Cardiac muscle cell (in vitro differentiated cells and primary cell): Measurements from ENCODE around the gene SLC24A5. TPM values are rescaled to one million over a fixed set of nuclear protein-coding genes. Genes with fewer than 3 reads are reported as not detected.
A peak's percentile ranks its signal among the peaks of the same experiment; 100 is the strongest.

Experiments used
- DNase-seq, 2 donors: peaks; one replicate each; pipeline versions ENCODE4 v3.0.0 to v3.0.0-alpha.2; 2010 to 2017; ENCODE audit warnings: low read depth in 1 of 2, low spot score in 1 of 2
- H3K27ac ChIP-seq: fragments of 200-600 bp; sonication (generic); 2 replicates; pipeline ENCODE4 v1.5.1; 2016
- H3K27me3 ChIP-seq: fragments of 200-600 bp; sonication (generic); 2 replicates; pipeline ENCODE4 v1.6.0; 2016; ENCODE audit warnings: control low read depth
- H3K36me3 ChIP-seq: fragments of 200-600 bp; sonication (generic); 2 replicates; pipeline ENCODE4 v1.5.1; 2016; ENCODE audit warnings: control low read depth
- H3K4me1 ChIP-seq: fragments of 200-600 bp; sonication (generic); 2 replicates; pipeline ENCODE4 v1.8.1; 2017; ENCODE audit warnings: low read depth, mild to moderate bottlenecking, mixed run types
- H3K4me3 ChIP-seq: fragments of 200-600 bp; sonication (generic); 2 replicates; pipeline ENCODE4 v1.5.1; 2016; ENCODE audit warnings: mild to moderate bottlenecking
- H3K9me3 ChIP-seq: fragments of 200-600 bp; sonication (generic); 2 replicates; pipeline ENCODE4 v1.5.1; 2017; ENCODE audit warnings: low read depth, mild to moderate bottlenecking, control low read depth
- polyA plus RNA-seq: library from polyadenylated mRNA; unstranded; fragments of >200 nt; fragmentation: Nextera tagmentation; extraction: Ambion mirVana; gene quantifications from 2 replicates; pipeline ENCODE4 v1.2.1, GENCODE V29; 2016
- total RNA-seq: library from RNA; depleted of rRNA; stranded (reverse); fragments of >200 nt; gene quantifications from 2 replicates; pipeline ENCODE4 v1.2.3, GENCODE V29; 2016
- TF ChIP-seq, protein P1 (sequence below): IDR thresholded peaks from 2 replicates; pipeline ENCODE4 v1.5.1; 2012; ENCODE audit warnings: low read depth, mild to moderate bottlenecking, low read length

Gene SLC24A5
- total and polyA plus RNA-seq, 2 experiments from 2014 or later = not detected

DNA sequence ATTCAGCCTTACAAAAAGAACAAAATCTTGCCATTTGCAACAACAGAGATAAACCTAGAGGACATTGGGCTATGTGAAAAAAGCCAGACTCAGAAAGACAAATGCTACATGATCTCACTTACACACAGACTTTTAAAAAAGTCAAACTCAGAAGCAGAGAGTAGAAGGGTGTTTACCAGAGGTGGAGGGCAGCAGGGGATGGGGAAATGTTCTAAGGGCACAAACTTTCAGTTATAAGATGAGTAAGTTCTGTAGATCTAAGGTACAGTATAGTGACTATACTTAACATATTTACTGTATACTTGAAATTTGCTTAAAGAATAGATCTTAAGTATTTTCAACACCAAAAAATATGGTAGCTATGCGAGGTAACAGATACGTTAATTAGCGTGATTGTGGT is 54.3 kb downstream of the SLC24A5 start:
- TF ChIP-seq, protein P1, sequence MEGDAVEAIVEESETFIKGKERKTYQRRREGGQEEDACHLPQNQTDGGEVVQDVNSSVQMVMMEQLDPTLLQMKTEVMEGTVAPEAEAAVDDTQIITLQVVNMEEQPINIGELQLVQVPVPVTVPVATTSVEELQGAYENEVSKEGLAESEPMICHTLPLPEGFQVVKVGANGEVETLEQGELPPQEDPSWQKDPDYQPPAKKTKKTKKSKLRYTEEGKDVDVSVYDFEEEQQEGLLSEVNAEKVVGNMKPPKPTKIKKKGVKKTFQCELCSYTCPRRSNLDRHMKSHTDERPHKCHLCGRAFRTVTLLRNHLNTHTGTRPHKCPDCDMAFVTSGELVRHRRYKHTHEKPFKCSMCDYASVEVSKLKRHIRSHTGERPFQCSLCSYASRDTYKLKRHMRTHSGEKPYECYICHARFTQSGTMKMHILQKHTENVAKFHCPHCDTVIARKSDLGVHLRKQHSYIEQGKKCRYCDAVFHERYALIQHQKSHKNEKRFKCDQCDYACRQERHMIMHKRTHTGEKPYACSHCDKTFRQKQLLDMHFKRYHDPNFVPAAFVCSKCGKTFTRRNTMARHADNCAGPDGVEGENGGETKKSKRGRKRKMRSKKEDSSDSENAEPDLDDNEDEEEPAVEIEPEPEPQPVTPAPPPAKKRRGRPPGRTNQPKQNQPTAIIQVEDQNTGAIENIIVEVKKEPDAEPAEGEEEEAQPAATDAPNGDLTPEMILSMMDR = no peak
- no peaks in the 10 kb centered on the region for H3K27me3 ChIP-seq
- no peak for DNase-seq
- no peaks in the 10 kb centered on the region for H3K9me3 ChIP-seq
- no peak overlapping the region for H3K4me3 ChIP-seq
- no peaks in the 10 kb centered on the region for H3K36me3 ChIP-seq
- no peak overlapping the region for H3K27ac ChIP-seq
- peaks cover 10% of the 10 kb centered on the region for H3K4me1 ChIP-seq

DNA sequence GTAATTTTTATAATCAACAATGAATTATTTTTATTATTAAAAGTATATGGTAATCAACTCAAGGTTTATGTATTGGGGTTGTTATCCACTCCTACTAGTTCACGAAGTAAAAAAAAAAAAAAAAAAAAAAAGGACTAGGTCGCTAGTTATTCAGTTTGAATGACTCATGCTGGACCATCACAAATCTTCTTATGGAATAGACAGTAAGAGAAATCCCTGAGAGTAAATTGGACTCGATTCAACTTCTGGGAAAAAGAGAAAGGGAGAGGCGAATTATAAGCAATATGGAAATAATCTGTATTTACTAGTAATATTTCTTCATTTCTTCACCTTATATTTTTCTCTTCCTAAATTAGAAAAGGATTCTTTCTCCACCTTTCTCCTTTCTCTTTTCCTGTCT is 55.3 kb downstream of the SLC24A5 start:
- Histone ChIP-seq H3K27ac (no peak overlapping the region), H3K36me3 (no peaks in the 10 kb centered on the region), H3K4me1 (peaks cover 10% of the 10 kb centered on the region), H3K27me3 (no peaks in the 10 kb centered on the region), H3K4me3 (no peak overlapping the region), H3K9me3 (no peaks in the 10 kb centered on the region)
- DNase-seq = no peak
- TF ChIP-seq, protein P1 = no peak

DNA sequence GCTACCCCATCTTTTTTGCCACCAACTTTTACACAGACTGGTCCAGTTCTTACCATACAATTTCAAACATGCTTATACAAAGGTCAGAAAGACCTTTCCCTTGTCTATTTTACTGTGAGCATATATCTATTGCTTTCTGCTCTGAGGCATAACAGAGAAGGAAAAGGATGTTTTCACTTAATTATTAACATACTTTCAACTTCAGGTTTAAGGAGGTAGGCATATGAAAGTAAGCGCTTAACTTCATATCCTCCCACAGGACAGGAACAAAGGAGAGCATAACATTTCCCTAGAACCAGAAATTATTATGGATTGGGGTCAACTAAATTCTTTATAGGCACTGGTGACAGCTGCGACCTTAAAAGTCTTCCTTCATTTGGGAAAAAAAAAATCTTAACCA is 56.2 kb downstream of the SLC24A5 start:
- Histone ChIP-seq H3K27me3 (no peaks in the 10 kb centered on the region), H3K4me3 (peak overlapping the region; percentile 83), H3K36me3 (no peaks in the 10 kb centered on the region), H3K9me3 (no peaks in the 10 kb centered on the region), H3K4me1 (peaks cover 10% of the 10 kb centered on the region), H3K27ac (no peak overlapping the region)
- DNase-seq = no peak
- TF ChIP-seq, protein P1 = no peak

DNA sequence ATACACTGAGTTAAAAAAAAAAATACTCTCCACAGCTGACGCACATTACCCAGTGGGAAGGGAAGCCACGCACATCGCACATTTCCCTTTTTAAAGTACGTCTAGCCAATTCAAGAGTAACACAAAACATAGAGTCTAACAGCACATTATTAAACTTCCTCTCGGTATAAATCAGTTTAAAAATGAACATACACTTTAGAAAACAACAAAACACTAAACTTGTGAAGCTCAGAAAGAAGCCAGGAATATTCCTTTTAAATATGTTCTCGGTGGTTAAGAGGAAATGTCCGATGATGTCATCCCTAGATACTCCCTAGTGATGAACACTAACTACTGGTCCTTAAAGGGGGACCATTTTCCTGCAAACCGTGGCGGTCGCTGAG is 56.6 kb downstream of the SLC24A5 start:
- Histone ChIP-seq H3K9me3 (no peaks in the 10 kb centered on the region), H3K4me3 (peak overlapping the region; percentile 83), H3K4me1 (peaks cover 10% of the 10 kb centered on the region), H3K27me3 (no peaks in the 10 kb centered on the region), H3K27ac (peak overlapping the region; percentile 90), H3K36me3 (no peaks in the 10 kb centered on the region)
- TF ChIP-seq, protein P1 = no peak
- DNase-seq = peak in 1 of 2 donors; percentile 30

DNA sequence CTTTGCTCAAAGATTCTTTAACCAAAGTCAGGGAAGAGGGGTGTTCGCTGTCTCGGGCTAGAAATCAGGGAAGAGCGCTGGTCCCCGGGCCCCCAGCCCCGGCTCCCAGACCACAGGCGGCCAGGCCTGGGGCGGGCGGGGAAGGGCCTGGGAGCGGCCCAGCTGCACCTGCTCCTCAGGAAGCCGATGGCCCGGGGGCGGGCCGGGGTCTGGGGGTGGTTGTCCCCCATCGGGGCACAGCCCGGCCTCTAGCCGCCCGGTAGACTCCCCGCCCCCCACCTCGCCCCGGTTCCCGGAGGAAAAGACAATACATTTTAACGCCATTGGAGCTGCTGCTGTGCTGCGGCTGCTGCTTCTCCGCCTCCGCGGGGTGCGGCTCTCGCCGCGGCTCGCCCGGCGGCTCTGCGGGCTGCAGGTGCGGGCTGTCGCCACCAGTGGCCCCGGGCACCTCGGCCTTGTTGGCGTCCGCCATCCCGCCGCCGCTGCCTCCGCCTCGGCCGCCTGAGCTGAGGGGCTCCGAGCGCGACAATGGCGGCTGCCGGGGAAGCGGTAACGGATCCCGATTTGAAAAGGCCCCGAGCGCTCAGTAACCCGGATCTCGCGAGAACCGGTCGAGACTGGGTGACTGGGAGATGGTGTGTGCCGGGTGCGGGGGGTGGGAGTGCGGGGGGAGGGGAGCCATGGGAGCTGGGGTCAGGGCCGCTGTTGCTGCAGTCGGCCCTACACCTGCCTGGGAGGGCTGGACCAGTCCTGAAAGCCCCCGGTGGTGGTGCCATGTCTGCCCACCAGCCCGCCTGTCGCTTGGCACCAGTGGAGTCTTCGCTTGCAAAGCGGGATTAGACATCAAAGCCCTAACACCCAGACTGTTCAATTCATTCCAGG is 57.2 kb downstream of the SLC24A5 start, which contains the start of gene MYEF2:
MYEF2 (minus strand) TSS at position 530 of the 882 bp plus-strand sequence; CDS start at position 472, 58 bp downstream.
- H3K36me3 ChIP-seq = no peaks in the 10 kb centered on the region
- TF ChIP-seq, protein P1 = no peak

More for the DNA sequence above, 57.2 kb downstream of the SLC24A5 start, which contains the start of gene MYEF2:
- Histone ChIP-seq H3K9me3 (no peaks in the 10 kb centered on the region), H3K27ac (peak within 1 kb of the TSS; percentile 90), H3K4me3 (peak within 1 kb of the TSS; percentile 83), H3K27me3 (no peaks in the 10 kb centered on the region), H3K4me1 (peaks cover 10% of the 10 kb centered on the region)
- DNase-seq = peak; percentile 37 to 88
